GM18517 (cell line): Measurements from ENCODE around the gene KSR1.
A peak's percentile ranks its signal among the peaks of the same experiment; 100 is the strongest.
"Not testable (repeated sequence)": the region's sequence is repeated elsewhere in the genome, so short reads cannot be mapped to it uniquely, and the experiment has no call there.

Experiments
- ATAC-seq: cut with Tn5 transposase; IDR thresholded peaks from one replicate; pipeline ENCODE4 v1.9.1; 2021; ENCODE audit warnings: mild to moderate bottlenecking, moderate library complexity; ENCODE audit not compliant: unreplicated experiment

KSR1 gene

DNA sequence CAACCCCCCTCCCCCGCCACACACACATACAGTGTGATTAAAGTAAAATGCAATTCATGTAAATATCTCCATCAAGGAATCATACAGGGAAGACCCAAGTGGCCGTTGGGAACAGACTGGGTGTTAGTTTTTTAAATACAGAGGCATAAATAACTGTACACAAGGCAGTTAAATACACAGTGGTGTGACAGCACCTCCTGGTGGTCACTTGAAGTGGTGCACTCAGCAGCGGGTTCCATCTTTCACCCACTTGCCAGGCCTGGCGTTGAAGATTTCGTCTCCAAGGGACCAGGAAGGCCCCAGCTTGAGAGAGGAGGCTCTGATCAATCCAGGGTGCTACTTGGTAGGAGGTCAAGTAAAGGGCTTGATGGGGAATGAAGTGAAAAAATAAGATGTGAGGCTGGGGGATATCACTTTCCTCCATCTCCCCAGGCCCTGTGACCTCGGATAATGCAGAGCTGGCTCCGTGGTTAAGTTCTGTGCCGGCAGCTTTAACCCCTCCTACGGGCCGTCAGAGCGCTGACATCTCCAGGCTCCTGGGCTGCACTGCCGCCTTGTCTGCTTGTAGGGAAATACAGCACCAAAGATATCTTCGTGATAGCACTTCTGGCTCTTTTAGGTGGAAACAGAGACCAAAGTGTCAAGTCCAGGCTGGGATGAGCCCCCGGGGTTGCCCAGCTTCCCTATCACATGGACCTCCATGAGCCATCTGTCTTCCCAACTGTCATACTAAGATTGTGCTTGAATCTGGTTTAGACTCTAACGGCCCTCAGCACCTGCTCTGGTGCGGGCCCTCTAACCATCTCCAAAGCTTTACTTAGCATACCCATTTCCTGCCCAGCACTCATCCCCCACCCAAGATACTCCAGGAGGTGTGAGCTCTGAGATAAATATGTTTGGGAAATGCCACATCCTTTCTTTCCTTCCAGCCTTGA, 195.4 kb downstream of the KSR1 start:
- no peak for ATAC-seq

DNA sequence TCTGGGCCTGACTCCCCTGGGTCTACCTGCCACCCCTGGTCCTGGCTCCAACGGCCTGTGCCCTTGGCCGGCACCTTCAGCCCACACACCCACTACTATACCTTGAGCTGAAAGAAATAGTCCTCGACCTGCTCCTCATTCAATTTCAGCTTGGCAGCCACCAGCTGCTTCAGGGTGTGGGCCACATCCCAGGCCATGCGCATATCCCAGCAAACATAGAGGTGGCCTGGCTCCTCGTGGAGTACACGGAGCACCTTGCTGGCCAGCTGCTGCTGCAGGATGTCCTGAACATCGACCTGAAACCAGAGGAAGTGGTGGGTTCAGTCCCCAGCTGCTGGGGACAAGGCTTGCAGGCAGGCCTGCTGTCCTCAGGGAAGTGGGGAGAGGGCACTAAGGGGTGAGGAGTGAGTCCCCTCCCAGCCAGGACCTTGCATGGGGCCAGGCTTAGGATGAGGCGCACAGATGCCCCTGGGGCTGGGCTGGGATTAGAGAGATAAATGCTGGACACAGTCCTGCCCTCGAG, 197.3 kb downstream of the KSR1 start:
- not testable (repeated sequence) for ATAC-seq

DNA sequence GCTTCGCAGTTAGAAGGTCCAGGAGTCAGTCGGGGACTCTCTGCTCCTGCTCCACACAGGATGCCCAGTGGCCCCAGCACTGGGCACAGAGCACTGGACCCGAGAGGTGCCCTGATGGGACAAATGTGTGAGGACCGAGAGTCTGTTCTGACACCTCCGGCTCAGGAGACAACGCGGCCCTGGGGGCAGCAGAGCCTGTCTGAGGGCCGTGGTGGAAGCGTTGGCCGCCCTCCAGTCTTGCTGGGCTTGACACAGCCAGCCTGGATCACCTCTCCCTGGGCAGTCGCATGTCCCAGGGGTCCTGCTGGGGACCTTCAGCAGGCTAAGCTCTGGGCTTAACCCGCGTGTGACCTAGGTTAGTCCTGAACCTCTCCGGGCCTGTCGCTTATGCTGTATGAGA, 197.9 kb downstream of the KSR1 start:
- no peak for ATAC-seq

DNA sequence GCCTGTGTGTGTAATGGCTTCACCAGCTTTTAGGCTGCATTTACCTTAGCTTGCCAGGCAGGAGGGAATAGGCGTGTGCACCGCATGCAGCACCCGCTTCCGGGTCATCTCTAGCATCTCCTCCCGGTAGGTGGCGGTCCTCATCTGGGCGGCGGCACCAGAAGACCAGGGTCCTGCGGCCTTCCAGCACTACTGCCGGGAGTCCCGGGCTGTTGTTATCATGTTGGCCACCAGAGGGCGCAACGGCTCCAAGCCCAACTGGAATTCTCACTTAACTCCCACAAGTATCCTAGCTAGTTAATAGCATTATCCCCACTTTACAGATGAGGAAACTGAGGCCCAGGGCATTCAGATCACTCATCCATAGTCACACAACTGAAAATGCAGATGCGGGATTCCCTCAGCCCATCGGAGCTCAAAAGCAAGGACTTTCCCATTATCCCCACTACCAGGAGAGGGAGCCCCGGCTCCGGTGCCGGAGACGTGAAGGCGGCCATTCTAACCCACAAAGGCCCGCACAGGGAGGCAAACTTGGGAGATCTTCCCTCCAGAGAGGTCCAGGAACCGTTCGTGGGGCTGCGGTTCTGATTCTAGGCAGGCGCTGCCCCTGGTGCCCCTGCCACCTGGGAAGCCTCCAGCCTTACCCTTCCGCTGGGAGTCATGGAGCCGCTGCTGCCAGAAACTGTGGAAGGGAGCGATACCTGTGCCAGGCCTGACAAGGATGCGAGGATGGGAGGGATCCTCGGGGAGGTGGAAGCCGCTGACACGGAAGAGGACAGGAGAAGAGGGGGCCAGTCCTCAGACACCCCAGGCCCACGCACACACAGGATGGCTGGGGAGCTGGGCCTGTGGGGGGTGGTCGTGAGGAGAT, 198.6 kb downstream of the KSR1 start:
- peak; percentile 90 for ATAC-seq

DNA sequence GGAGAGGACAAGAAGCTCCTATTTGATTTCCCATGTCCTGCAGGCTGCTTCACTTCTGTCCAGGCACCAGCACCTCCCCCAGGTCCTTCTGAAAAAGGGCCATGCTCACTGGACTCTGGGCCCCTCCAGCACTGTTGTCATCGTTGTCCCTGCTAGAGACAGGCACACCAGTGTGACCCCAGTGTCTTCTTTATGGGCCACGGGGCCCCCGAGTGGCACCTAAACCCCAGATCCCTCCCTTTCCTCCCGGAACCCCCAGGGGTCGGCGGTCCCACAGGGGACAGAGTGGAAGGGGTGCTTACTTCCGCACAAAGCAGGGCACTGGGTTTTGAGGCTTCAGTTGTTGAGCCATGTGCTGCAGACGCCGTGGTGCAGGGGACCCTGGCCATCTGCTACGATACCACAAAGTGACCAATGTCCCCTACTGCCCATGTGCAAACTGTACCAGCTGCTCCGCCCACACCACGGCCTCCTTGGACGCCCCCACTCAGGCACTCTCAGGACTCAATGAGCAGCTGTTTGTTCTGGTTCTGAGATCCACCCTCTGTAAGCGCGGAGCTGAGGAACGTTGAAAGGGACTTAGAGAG, 199.4 kb downstream of the KSR1 start:
- not testable (repeated sequence) for ATAC-seq

DNA sequence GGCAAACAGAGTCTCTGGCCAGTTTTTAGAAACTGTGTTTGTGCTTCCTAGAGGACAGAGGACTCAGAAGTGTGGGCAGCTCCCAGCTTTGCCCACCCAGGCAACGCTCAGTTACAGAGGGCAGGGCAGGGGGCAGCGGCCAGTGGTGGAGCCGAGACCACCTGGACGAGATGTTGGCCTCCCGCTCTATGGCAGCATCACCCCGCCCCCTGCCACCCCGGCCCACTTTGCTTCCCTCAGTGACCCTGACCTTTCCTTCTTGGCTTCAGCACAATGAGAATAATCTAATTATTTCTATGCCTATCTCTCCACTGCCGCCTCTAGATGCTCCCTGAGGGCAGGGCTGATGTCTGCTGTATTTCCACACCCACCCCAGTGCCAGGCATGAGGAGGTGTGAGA, 200.4 kb downstream of the KSR1 start:
- not testable (repeated sequence) for ATAC-seq

DNA sequence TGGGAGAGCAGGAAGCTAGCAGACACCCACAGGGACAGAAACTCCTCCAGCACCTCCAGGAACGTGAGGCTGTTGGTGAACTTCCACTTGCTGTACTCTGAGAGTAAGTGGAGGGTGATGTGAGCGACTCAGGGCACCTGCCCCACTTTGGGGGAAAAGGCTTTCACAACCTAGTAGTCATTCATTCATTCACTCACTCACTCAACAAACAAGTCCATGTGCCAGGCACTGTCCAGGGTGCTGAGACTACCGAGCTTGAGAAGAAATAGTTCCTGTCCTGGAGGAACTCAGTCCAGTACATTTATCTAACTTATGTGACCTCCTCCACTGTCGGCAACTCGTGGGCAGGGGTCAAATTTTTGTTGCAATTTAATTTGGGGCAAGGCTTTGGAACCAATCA, 201.4 kb downstream of the KSR1 start:
- ATAC-seq: no peak

DNA sequence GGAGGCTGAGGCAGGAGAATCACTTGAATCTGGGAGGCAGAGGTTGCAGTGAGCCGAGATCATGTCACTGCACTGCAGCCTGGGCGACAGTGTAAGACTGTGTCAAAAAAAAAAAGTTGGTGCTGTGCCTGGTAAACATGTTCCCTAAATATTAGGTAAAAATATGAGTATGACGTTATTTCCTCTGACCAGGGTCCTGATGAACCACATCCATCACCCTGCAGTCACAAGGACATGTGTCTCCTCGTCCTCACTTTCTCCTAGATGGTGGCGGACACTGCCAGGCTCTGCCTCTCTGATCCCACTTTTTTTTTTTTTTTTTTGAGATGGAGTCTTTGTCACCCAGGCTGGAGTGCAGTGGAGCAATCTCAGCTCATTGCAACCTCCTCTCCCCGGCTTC, 203.4 kb downstream of the KSR1 start:
- ATAC-seq: no peak

DNA sequence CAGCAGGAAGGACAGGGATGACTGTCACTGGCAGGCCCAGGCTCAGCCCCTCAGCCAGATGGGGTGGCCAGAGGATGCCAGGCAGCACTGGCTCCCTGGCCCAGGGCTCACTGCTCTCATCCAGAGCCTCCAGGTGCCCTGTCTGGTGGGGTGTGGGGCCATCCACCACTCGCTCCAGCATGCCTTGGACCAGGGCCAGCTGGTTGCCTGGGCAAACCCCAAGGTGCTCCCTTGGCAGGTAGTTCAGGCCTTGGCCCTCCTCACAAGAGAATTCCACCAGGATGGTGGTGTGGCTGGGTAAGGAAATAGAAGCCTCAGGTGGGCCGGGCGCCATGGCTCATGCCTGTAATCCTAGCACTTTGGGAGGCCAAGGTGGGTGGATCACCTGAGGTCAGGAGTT, 204.2 kb downstream of the KSR1 start:
- no peak for ATAC-seq

DNA sequence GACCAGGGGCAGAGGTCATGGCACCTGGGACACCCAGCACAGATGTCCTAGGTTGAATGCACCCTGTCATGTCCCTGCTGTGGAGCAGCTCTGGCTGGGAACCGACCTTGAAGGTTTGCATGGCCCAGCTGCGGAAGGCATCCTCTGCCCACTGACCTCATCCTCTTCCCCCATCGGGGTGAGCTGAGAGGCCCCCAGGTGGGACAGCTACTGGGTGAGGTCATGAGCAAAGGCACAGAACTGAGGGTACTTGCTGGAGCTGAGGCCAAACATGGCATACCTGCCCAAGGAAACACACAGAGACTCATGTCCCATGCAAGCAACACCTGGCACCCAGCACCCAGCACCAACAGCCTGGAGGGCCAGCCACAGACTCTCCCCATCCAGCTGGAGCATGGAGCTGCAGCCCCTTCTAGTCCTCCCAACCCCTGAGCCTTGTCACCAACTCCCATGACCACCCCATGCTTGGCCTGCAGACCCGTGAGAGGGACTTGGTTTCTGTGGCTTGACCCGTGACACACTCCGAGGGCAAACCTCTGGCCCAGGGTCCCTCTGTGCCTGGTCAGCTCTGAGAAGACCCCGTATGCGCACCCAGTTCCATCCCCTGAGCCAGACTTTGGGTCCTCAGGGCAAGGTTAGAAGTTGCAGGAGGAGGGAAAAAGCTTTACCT, 207.8 kb downstream of the KSR1 start:
- no peak for ATAC-seq

DNA sequence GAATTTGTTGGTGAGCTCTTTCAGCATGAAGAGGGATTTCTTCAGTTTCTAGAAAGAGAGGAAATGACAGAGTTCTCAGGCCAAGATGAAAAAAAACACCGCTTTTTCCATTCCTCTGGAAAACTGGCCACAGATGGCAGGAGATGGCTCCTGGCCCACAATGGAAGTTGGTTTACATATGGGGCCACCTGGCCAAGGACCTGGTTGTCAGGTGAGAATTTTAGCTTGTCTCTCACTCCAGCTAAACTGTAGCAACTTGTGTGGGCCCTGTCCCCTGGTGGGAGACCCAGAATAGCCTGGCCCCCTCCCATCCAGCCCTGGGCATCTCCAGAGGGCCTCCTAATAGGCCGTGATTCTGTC, 208.3 kb downstream of the KSR1 start:
- ATAC-seq: no peak

DNA sequence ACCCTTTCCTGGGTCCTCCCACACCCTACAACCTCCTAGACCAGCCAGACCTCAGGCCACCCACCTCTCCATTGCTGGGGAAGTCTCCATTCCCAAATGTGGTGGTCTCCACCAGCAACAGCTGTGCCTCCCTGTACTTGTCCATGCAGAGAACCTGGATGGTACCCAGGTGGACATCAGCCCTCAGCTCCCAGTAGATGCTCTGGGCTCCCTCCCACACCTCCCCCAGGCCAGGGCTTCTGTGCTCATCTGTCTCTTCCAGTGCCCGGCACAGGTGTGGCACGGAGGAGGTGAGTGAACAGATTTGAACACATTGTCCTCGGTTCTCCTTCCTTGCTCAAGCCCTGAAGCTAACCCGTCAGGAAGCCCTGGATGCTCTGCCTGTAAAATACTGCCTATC, 209.3 kb downstream of the KSR1 start:
- ATAC-seq: no peak

DNA sequence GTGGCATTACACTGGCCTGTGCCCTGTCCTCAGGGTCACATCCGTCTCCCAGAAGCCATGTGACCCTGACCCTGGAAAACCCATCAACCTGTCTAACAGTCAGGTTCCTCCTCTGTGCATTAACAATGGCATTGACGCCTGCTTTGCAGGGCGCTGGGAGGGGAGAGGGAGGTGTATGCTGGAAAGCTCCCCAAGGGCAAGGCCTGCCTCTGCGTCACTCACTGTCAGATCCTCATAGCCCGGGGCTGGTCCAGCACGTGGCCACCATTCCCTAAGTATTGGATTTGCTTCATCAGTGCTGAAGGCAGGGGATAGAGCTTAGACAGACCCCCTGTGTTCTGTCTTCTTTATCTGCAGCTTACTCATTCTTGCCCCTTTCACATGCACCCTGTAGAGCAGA, 210.0 kb downstream of the KSR1 start:
- not testable (repeated sequence) for ATAC-seq

DNA sequence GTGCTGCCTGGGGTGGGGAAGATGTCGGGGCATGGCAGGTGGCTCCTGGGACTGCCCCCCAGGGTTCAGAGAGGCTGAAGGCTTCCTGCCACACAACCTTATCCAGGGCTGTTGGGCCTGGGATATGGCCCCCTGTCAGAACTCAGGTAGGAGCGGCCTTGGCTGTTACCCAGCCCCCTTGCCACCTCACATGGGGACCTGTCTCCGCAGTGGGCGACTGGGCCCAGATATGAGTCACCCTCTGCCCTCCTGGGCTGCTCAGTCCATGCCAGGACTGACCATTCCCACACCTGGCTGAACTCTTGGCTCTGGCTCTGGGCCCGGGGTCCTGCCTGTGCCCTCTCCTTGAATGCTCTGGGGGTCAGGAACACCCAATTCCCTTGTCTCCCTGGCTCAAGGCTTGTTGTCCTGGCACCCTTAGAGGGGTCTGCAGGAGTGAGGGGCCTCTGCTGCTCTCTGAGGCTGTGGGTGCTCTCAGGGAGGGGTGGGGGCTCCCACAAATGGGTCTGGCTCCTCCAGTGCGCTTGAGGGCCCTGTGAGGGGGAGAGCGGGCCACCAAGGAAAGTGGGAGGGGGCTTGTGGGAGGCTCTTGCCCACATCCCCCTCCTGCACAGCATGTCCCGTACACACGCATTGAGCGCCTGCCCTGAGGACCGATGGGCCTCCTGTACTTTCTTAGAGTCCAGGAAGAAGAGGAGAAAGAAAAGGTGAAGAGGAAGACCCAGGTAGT, 210.7 kb downstream of the KSR1 start:
- ATAC-seq: no peak

DNA sequence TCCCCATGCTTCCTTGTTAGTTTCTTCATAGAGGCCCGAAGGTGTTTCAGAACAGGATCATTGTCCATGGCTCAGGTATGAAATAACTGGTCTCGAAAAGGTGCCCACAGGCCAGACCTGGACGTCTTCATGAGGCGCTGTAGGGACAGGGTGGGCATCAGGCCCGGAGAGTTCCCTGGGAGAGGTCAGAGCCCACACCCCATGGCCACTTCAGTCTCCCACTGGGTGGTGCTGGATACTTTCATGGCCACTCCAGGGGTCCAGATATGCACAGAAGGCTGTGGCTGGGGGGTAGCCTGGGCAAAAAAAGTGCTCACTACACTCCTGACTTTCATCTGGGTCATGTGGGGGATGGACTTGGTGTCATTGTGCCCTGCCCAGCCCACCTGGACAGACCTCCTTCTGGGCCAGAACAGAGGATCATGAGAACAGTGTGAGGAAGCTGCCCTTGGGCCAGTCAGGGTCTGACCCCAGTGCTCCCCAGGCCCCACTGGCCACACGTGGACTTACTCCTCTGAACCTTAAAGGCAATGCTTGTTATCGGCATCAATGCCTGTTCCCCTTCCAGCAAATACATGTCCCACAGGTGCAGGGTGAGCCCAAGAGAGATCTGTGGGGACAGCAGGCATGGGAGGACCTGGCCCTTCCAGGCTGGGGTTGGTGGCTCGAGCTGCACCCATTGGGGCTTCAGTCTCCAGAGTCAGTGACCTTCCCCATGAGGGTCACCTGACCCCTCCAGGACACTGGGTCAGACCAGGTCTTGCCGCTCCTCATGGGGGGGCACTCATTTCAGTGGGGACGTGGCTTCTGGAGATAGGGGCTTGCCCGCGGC, 211.6 kb downstream of the KSR1 start:
- ATAC-seq: no peak

DNA sequence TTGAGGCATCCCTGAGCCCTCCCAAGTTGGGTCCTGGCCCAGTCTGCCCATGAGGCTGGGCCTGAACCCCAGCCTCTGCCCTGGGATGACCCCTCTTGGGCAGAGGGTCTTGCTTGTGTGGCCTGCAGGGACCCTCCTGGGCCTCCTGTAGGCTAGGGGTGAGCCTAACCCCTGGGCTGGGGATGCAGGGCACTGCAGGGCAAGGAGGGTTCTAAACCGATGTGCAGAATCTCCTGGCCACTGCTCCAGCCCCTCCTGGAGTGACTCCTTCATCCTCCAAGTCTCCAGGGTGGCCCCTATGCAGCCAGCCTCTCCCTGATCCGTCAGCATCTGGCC, 212.2 kb downstream of the KSR1 start:
- ATAC-seq: no peak

DNA sequence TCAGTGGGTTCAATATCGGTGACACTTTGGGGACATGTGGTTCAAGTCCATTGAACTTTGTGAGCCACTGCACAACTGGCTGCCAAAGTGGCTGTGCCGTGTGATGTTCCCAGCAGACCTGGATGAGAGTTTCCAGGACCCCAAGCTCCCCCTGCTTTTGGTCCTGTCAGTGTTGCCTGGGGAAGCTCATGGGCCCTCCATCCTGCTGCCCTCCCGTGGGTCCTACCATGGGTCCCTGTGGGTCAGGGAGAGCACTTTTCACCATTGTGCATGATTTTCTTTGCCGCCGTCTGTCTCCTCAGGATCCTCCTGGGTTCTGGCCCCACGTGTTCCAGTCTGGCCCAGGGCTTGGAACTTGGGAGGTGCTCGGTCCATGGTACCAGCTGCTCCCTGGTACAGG, 212.9 kb downstream of the KSR1 start:
- no peak for ATAC-seq

DNA sequence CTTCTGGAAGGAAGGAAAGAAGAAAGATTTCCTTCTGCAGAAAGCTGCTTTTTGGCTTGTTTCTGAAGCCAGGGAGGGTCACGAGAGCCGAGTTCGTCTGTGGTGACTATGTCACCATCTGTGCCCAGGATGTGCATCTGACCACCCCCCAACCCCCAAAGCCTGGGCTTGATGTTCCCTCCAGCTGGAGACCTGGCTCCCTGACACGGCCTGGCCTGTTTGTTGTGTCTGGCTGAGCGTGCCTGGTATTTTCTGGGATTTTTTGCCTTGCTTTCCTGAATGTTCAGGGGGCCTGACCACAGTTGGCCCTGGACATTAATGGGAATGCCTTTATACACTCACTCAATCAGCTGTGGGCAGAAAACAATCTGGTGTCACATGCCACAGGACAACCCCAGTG, 213.6 kb downstream of the KSR1 start:
- no peak for ATAC-seq

DNA sequence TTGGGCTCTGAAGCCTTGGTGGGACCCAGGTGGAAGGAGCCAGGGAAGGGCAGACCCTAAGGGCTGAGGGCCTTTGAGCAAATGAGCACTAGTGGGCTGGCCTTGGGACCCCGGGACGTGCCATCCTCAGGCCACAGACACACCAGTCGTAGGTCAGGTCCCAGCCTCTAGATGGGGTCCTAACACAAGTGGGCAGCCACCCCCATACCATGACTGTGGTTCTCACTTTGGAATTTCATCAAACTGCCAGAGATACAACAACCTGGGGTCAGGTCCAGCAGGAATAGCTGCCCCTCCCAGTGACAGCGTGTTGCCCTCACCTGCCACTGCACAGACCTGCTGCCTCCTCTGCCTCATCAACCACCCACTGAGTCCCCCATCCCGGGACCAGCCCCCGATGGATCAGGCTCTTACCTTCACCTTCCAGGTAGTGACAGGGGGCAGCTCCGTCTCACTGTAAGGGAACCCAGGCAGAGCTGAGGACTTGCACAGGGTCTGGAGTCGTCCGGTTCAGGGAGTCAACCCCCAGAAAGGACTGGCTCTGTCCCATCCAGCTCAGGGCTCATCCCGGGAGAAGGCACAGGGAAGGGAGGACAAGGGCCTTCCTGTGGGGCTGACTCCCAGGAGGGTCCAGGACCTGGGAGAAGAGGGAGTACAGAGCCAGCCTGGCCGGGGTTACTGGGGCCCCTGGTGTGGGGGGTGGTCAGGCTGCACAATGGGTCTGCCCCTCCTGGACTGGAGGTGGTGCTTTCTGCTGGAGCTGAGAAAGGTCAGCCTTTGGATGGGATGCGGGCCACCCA, 214.7 kb downstream of the KSR1 start:
- no peak for ATAC-seq
